OCI-LY1 (cell line): ENCODE results near the gene NUCB1.

Experiments
- H2AFZ ChIP-seq: fragments of 200-600 bp; sonication (generic), shearing (Covaris generic); 2 replicates; pipeline ENCODE4 v1.6.0; 2014; ENCODE audit warnings: antibody characterized with exemption, mild to moderate bottlenecking, low read length
- H3F3A ChIP-seq: fragments of 200-600 bp; sonication (generic), shearing (Covaris generic); 2 replicates; pipeline ENCODE4 v1.6.0; 2014; ENCODE audit warnings: mild to moderate bottlenecking, antibody characterized with exemption, low read length, moderate library complexity; ENCODE audit not compliant: insufficient read depth
- H3K27ac ChIP-seq: fragments of 200-600 bp; sonication (generic); 2 replicates; pipeline ENCODE4 v1.5.1; 2014; ENCODE audit warnings: low read length, mixed run types, mild to moderate bottlenecking, low read depth; ENCODE audit not compliant: poor library complexity, severe bottlenecking
- H3K27me3 ChIP-seq: fragments of 200-600 bp; sonication (generic); 2 replicates; pipeline ENCODE4 v1.6.0; 2014; ENCODE audit warnings: antibody characterized with exemption, mild to moderate bottlenecking, low read length, moderate library complexity; ENCODE audit not compliant: insufficient read depth
- H3K36me3 ChIP-seq: fragments of 200-600 bp; sonication (generic); 2 replicates; pipeline ENCODE4 v1.6.1; 2014; ENCODE audit warnings: mild to moderate bottlenecking, antibody characterized with exemption, low read length, moderate library complexity, mixed read lengths; ENCODE audit not compliant: insufficient read depth
- H3K4me1 ChIP-seq: fragments of 200-600 bp; sonication (generic); 2 replicates; pipeline ENCODE4 v1.5.1; 2014; ENCODE audit warnings: mild to moderate bottlenecking, low read length, moderate library complexity; ENCODE audit not compliant: insufficient read depth, severe bottlenecking
- H3K4me2 ChIP-seq: fragments of 200-600 bp; sonication (generic), shearing (Covaris generic); 2 replicates; pipeline ENCODE4 v1.6.1; 2014; ENCODE audit warnings: low read length
- H3K4me3 ChIP-seq: fragments of 200-600 bp; sonication (generic); 2 replicates; pipeline ENCODE4 v1.5.1; 2014; ENCODE audit warnings: low read length, low read depth, mild to moderate bottlenecking, mixed read lengths; ENCODE audit not compliant: poor library complexity, severe bottlenecking
- H3K79me2 ChIP-seq: fragments of 200-600 bp; shearing (Covaris generic); 2 replicates; pipeline ENCODE4 v1.6.1; 2016; ENCODE audit warnings: mixed run types, low read length, mixed read lengths; ENCODE audit not compliant: insufficient read depth
- H3K9ac ChIP-seq: fragments of 200-600 bp; sonication (generic), shearing (Covaris generic); 2 replicates; pipeline ENCODE4 v1.6.1; 2014; ENCODE audit warnings: mild to moderate bottlenecking, low read length, mixed read lengths
- H3K9me2 ChIP-seq: fragments of 200-600 bp; sonication (generic), shearing (Covaris generic); 2 replicates; pipeline ENCODE4 v1.6.1; 2014; ENCODE audit warnings: low read depth, mild to moderate bottlenecking, low read length, mixed read lengths
- H3K9me3 ChIP-seq: fragments of 200-600 bp; shearing (Covaris generic); 2 replicates; pipeline ENCODE4 v1.6.1; 2014; ENCODE audit warnings: low read length, mixed read lengths
- H4K20me1 ChIP-seq: fragments of 200-600 bp; sonication (generic), shearing (Covaris generic); 2 replicates; pipeline ENCODE4 v1.6.0; 2016; ENCODE audit warnings: mild to moderate bottlenecking, low read length; ENCODE audit not compliant: insufficient read depth
- EZH2 ChIP-seq: fragments of 200-600 bp; sonication (generic), shearing (Covaris generic); IDR thresholded peaks from 2 replicates; pipeline ENCODE4 v1.8.0; 2017; ENCODE audit warnings: borderline replicate concordance, mixed run types, mild to moderate bottlenecking, antibody characterized with exemption, low read length, moderate library complexity, mixed read lengths
- TF ChIP-seq, protein P1 (sequence below): fragments of 200-600 bp; sonication (generic), shearing (Covaris generic); IDR thresholded peaks from 2 replicates; pipeline ENCODE4 v1.5.1; 2017; ENCODE audit warnings: mild to moderate bottlenecking, antibody characterized with exemption, low read length, moderate library complexity, mixed read lengths

Gene NUCB1

DNA sequence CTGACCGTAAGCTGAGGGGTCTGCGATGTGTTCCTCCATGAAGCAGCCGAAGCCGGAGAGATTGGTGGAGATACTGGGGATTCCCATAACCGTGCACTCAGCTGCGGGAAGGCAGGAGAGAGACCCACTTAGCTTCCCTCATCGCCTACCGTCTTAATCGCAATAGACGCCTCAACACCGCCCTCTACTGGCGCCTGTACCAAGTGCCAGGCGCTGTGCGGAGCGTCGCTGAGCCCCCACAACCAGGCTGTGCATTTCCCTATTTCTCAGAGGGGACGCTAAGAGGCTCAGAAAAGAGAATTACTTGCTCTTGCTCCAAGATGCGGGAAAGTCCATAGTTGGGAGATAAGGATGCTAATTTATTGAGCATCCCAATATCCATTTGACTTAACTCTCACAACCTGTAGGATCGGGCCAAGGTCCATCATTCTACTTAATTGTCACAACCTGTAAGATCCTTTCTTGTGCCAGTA, 70.8 kb downstream of the NUCB1 start:
- H3K27ac ChIP-seq = no peak overlapping the region
- peak overlapping the region; percentile 20; the same call in 1 of the 2 replicates for H3K4me2 ChIP-seq
- H3F3A ChIP-seq = peaks cover 5% of the 10 kb centered on the region; the same call in 1 of the 2 replicates

More for the DNA sequence above, 70.8 kb downstream of the NUCB1 start:
- Histone ChIP-seq H3K79me2 (0 out of 2 replicates have a peak, but pooled peaks cover 3% of the 10 kb centered on the region), H3K36me3 (peaks cover 53% of the 10 kb centered on the region), H3K9me2 (no peaks in the 10 kb centered on the region), H3K27me3 (no peaks in the 10 kb centered on the region), H3K4me3 (no peak overlapping the region), H4K20me1 (no peaks in the 10 kb centered on the region), H3K4me1 (peaks cover 26% of the 10 kb centered on the region), H3K9me3 (no peaks in the 10 kb centered on the region), H2AFZ (no peak overlapping the region), H3K9ac (no peak overlapping the region)
- TF ChIP-seq, protein P1, sequence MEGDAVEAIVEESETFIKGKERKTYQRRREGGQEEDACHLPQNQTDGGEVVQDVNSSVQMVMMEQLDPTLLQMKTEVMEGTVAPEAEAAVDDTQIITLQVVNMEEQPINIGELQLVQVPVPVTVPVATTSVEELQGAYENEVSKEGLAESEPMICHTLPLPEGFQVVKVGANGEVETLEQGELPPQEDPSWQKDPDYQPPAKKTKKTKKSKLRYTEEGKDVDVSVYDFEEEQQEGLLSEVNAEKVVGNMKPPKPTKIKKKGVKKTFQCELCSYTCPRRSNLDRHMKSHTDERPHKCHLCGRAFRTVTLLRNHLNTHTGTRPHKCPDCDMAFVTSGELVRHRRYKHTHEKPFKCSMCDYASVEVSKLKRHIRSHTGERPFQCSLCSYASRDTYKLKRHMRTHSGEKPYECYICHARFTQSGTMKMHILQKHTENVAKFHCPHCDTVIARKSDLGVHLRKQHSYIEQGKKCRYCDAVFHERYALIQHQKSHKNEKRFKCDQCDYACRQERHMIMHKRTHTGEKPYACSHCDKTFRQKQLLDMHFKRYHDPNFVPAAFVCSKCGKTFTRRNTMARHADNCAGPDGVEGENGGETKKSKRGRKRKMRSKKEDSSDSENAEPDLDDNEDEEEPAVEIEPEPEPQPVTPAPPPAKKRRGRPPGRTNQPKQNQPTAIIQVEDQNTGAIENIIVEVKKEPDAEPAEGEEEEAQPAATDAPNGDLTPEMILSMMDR = peak; percentile 97
- no peak for TF ChIP-seq EZH2
